ENCODE data around the gene STK39. TPM values are rescaled to one million over a fixed set of nuclear protein-coding genes. Genes with fewer than 3 reads are reported as not detected.

STK39 gene
- total RNA-seq, 1 experiment from 2014 or later = 22.1 TPM

- H4K91ac ChIP-seq (ENCODE audit: insufficient read length, low read depth, low read length) = no peak overlapping the region
- WGBS (ENCODE audit: extremely low coverage, insufficient read length, low lambda C conversion rate) = no CpG with 5 or more reads among the region's 9 CpGs
Measured at GRCh38 chr2:168056242-168056787, 191.1 kb downstream of the STK39 start.

More at GRCh38 chr2:168056242-168056787, 191.1 kb downstream of the STK39 start:
- H3K4me2 ChIP-seq (ENCODE audit: insufficient read depth, insufficient read length, low read length) = no peak overlapping the region
- H3T11ph ChIP-seq (ENCODE audit: low read length) = no peak overlapping the region
- no peak overlapping the region for H2BK20ac ChIP-seq (ENCODE audit: low read depth, low read length, poor library complexity, severe bottlenecking)
- H2AFZ ChIP-seq (ENCODE audit: low read length) = no peak overlapping the region
- no peaks in the 10 kb centered on the region for H3K4me1 ChIP-seq (ENCODE audit: insufficient read depth, low read length)
- H3K4me1 Mint-ChIP-seq = peaks cover 0 to 9% of the 10 kb centered on the region in 2 experiments; a peak in 3 of 4 replicates
- no peak overlapping the region for H3K23ac ChIP-seq (ENCODE audit: insufficient read length, low read depth, low read length)
- H3K14ac ChIP-seq (ENCODE audit: insufficient read depth, low read length) = no peak overlapping the region
- H3K27me3 Mint-ChIP-seq (ENCODE audit: low read depth) = no peaks in the 10 kb centered on the region
- no peaks in the 10 kb centered on the region for H3K36me3 Mint-ChIP-seq (ENCODE audit: insufficient read depth in 1 of 3, low read depth in 3 of 3)
- no peaks in the 10 kb centered on the region for H3K23me2 ChIP-seq (ENCODE audit: insufficient read length, low read depth, low read length, poor library complexity, severe bottlenecking)
- H3K27ac Mint-ChIP-seq = no peak overlapping the region; a peak in 1 of 7 replicates
- H4K5ac ChIP-seq (ENCODE audit: insufficient read length, low read depth, low read length) = no peak overlapping the region
- no peak overlapping the region for H3K4ac ChIP-seq (ENCODE audit: low read depth, low read length)
- H2BK12ac ChIP-seq (ENCODE audit: insufficient read length, low read depth, low read length) = no peak overlapping the region
- H3K56ac ChIP-seq (ENCODE audit: insufficient read length, low read depth, low read length) = no peak overlapping the region
- H4K20me1 ChIP-seq (ENCODE audit: control insufficient read depth, insufficient read depth, insufficient read length) = no peaks in the 10 kb centered on the region
- no peaks in the 10 kb centered on the region for H3K79me2 ChIP-seq (ENCODE audit: insufficient read depth, low read length)
- H3K4me3 Mint-ChIP-seq = no peak overlapping the region
- no peaks in the 10 kb centered on the region for H3K9me3 Mint-ChIP-seq
- no peaks in the 10 kb centered on the region for H3K9me3 ChIP-seq (ENCODE audit: control insufficient read depth, low read depth, low read length)
- no peaks in the 10 kb centered on the region; the same call in 1 of the 2 replicates for H3K27me3 ChIP-seq (ENCODE audit: insufficient read depth, low read length)
- no peaks in the 10 kb centered on the region for H3K79me1 ChIP-seq (ENCODE audit: insufficient read depth, low read depth, low read length, poor library complexity, severe bottlenecking)
- DNase-seq = no peak
- H2BK120ac ChIP-seq (ENCODE audit: low read depth, low read length, poor library complexity, severe bottlenecking) = no peak overlapping the region
- no peak overlapping the region for H3K9ac ChIP-seq (ENCODE audit: extremely low read depth, insufficient read length, low read length)
- no peak overlapping the region for H2BK15ac ChIP-seq (ENCODE audit: low read depth, low read length)
- H3K18ac ChIP-seq (ENCODE audit: insufficient read length, low read depth, low read length) = no peak overlapping the region
- no peak overlapping the region for H2AK5ac ChIP-seq (ENCODE audit: insufficient read length, low read length)
- no peak overlapping the region for H4K8ac ChIP-seq (replicated peaks; ENCODE audit: insufficient read length, low read depth, low read length)
- no peak overlapping the region for H2BK5ac ChIP-seq (ENCODE audit: insufficient read length, low read length)
- TF ChIP-seq CTCF (conservative IDR thresholded peaks at IDR 0.05) = no peak
- H3K27ac ChIP-seq (ENCODE audit: insufficient read length, low read depth, low read length) = no peak overlapping the region
